Nephron progenitor cell (in vitro differentiated cells): ENCODE data around the gene ERBB2.
"Not testable (repeated sequence)": the region's sequence is repeated elsewhere in the genome, so short reads cannot be mapped to it uniquely, and the experiment has no call there.

Experiments used
- DNase-seq: peaks from one replicate; pipeline ENCODE4 v3.0.0; 2021
- H3K27ac Mint-ChIP-seq: 2 replicates; pipeline ENCODE4 v1.8.0; 2021; ENCODE audit warnings: mild to moderate bottlenecking, moderate library complexity, mixed read lengths
- H3K27me3 Mint-ChIP-seq: 2 replicates; pipeline ENCODE4 v1.8.0; 2021; ENCODE audit warnings: mild to moderate bottlenecking, low read depth, mixed read lengths; ENCODE audit not compliant: poor library complexity
- H3K36me3 Mint-ChIP-seq: 2 replicates; pipeline ENCODE4 v1.8.0; 2021; ENCODE audit warnings: low read depth, mixed read lengths
- H3K4me1 Mint-ChIP-seq: 2 replicates; pipeline ENCODE4 v1.8.0; 2021; ENCODE audit warnings: mixed read lengths
- H3K4me3 Mint-ChIP-seq: 2 replicates; pipeline ENCODE4 v1.8.0; 2021; ENCODE audit warnings: mild to moderate bottlenecking, moderate library complexity, mixed read lengths
- H3K9me3 Mint-ChIP-seq: 2 replicates; pipeline ENCODE4 v1.8.0; 2021; ENCODE audit warnings: mild to moderate bottlenecking, moderate library complexity, mixed read lengths
- CTCF ChIP-seq: fragments of 200-600 bp; sonication (generic); IDR thresholded peaks from 2 replicates; pipeline ENCODE4 v1.5.0; 2021; ENCODE audit warnings: antibody characterized with exemption

Gene ERBB2

GRCh38 chr17:39694593-39694992, 5.3 kb upstream of the ERBB2 start:
- H3K4me3 Mint-ChIP-seq = no peak overlapping the region
- no peaks in the 10 kb centered on the region for H3K9me3 Mint-ChIP-seq
- no peak for DNase-seq
- no peak overlapping the region for H3K27ac Mint-ChIP-seq
- H3K27me3 Mint-ChIP-seq = peaks cover 28% of the 10 kb centered on the region
- TF ChIP-seq CTCF = no peak
- peaks cover 35% of the 10 kb centered on the region for H3K4me1 Mint-ChIP-seq
- no peaks in the 10 kb centered on the region for H3K36me3 Mint-ChIP-seq

- Mint-ChIP-seq H3K4me3 (no peak overlapping the region), H3K36me3 (no peaks in the 10 kb centered on the region), H3K27ac (no peak overlapping the region), H3K9me3 (no peaks in the 10 kb centered on the region), H3K4me1 (peaks cover 38% of the 10 kb centered on the region), H3K27me3 (peaks cover 30% of the 10 kb centered on the region)
- DNase-seq = no peak
- TF ChIP-seq CTCF = no peak
These were observed 4.8 kb upstream of the ERBB2 start for GRCh38 chr17:39695089-39695474.

GRCh38 chr17:39696731-39697130, 3.1 kb upstream of the ERBB2 start:
- peaks cover 50% of the 10 kb centered on the region for H3K4me1 Mint-ChIP-seq
- no peak overlapping the region for H3K27ac Mint-ChIP-seq
- no peak for DNase-seq
- no peaks in the 10 kb centered on the region for H3K36me3 Mint-ChIP-seq
- no peaks in the 10 kb centered on the region for H3K9me3 Mint-ChIP-seq
- no peak overlapping the region for H3K4me3 Mint-ChIP-seq
- TF ChIP-seq CTCF = no peak
- H3K27me3 Mint-ChIP-seq = peaks cover 21% of the 10 kb centered on the region

GRCh38 chr17:39697961-39698360, 1.9 kb upstream of the ERBB2 start:
- Mint-ChIP-seq H3K27ac (no peak overlapping the region), H3K36me3 (no peaks in the 10 kb centered on the region), H3K4me1 (peaks cover 63% of the 10 kb centered on the region), H3K4me3 (no peak overlapping the region), H3K27me3 (peaks cover 21% of the 10 kb centered on the region), H3K9me3 (no peaks in the 10 kb centered on the region)
- DNase-seq = no peak
- no peak for TF ChIP-seq CTCF

GRCh38 chr17:39699157-39699817, 577 bp upstream of the ERBB2 start:
- Mint-ChIP-seq H3K4me1 (peaks cover 72% of the 10 kb centered on the region), H3K27me3 (peaks cover 21% of the 10 kb centered on the region)
- H3K36me3 Mint-ChIP-seq = not testable (repeated sequence)

GRCh38 chr17:39700148-39700987, 504 bp downstream of the ERBB2 start:
- H3K27ac Mint-ChIP-seq = no peak overlapping the region
- H3K27me3 Mint-ChIP-seq = peaks cover 25% of the 10 kb centered on the region
- TF ChIP-seq CTCF = no peak
- no peaks in the 10 kb centered on the region for H3K36me3 Mint-ChIP-seq
- H3K4me1 Mint-ChIP-seq = peaks cover 72% of the 10 kb centered on the region
- peak overlapping the region; percentile 96 for H3K4me3 Mint-ChIP-seq
- no peaks in the 10 kb centered on the region for H3K9me3 Mint-ChIP-seq
- DNase-seq = peak; percentile 54

More at GRCh38 chr17:39699157-39699817, 577 bp upstream of the ERBB2 start:
- H3K9me3 Mint-ChIP-seq, DNase-seq, H3K27ac Mint-ChIP-seq: not testable (repeated sequence)
- H3K4me3 Mint-ChIP-seq = peak overlapping the region; percentile 96
